Measurements from ENCODE around the gene RARA.

Gene RARA

DNA sequence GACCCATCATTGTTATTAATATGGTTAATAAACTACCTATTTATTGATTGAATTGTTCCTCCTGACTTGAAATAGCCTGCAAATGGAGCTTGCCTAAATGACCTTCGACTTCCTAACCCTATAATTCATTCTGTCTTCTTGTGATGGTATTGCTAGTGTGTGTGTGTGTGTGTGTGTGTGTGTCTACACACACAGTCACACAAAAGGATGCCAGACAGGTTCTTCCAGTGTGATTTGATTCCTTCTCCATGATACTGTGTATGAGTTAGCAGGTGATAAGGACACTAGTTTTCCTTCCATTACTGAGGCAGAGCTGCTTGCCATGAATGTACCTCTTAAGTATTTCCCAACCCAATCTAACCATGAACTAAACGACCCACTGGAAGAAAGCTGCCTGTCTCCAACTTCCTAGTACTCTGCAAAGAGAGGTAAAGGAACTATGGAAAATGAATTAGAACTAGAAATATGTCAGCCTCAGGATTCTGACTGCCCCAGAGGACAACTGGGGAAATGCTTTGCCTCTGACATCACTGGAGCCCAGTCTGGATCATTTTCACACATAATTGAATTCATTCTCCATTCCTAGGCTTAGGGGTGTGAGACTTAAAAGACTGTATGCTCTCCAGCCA lies 24.8 kb upstream of the RARA start:
- H3K9me3 Mint-ChIP-seq, result no peaks in the 10 kb centered on the region
- peaks cover 36% of the 10 kb centered on the region for H3K36me3 Mint-ChIP-seq (ENCODE audit: low read depth)
- H3K4me1 Mint-ChIP-seq, result peaks cover 22% of the 10 kb centered on the region
- H3K4me3 Mint-ChIP-seq, result no peak overlapping the region
- TF ChIP-seq, protein P1, sequence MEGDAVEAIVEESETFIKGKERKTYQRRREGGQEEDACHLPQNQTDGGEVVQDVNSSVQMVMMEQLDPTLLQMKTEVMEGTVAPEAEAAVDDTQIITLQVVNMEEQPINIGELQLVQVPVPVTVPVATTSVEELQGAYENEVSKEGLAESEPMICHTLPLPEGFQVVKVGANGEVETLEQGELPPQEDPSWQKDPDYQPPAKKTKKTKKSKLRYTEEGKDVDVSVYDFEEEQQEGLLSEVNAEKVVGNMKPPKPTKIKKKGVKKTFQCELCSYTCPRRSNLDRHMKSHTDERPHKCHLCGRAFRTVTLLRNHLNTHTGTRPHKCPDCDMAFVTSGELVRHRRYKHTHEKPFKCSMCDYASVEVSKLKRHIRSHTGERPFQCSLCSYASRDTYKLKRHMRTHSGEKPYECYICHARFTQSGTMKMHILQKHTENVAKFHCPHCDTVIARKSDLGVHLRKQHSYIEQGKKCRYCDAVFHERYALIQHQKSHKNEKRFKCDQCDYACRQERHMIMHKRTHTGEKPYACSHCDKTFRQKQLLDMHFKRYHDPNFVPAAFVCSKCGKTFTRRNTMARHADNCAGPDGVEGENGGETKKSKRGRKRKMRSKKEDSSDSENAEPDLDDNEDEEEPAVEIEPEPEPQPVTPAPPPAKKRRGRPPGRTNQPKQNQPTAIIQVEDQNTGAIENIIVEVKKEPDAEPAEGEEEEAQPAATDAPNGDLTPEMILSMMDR (IDR thresholded peaks at IDR 0.05; ENCODE audit: unreplicated experiment in 3 of 3), result no peak
- H3K27ac Mint-ChIP-seq, result peak overlapping the region; percentile 15 to 91 (median 75)
- H3K27me3 Mint-ChIP-seq (ENCODE audit: low read depth), result no peaks in the 10 kb centered on the region

DNA sequence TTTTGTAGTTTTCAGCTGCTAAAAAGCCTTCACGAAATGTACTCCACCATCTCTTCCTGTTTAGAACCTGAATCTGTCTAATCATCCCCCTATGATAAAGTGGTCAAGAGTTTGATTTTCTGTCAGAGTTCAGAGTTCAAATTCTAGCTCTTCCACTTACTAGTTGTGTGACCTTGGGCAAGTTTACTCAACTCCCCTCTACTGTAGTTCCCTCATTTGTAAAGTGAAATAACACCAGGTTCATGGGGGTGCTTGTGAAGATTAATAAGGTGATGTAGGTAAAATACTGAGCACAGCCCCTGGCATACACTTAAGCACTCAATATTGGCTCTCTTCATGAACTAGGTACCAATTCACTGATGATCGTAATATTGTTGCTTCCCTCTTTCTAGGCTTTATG lies 22.5 kb upstream of the RARA start:
- TF ChIP-seq, protein P1 (IDR thresholded peaks at IDR 0.05; ENCODE audit: unreplicated experiment in 3 of 3), result no peak
- Mint-ChIP-seq H3K4me3 (no peak overlapping the region), H3K27me3 (ENCODE audit: low read depth) (no peaks in the 10 kb centered on the region), H3K4me1 (peaks cover 27% of the 10 kb centered on the region), H3K9me3 (no peaks in the 10 kb centered on the region), H3K27ac (no peak overlapping the region), H3K36me3 (ENCODE audit: low read depth) (peaks cover 21% of the 10 kb centered on the region)

DNA sequence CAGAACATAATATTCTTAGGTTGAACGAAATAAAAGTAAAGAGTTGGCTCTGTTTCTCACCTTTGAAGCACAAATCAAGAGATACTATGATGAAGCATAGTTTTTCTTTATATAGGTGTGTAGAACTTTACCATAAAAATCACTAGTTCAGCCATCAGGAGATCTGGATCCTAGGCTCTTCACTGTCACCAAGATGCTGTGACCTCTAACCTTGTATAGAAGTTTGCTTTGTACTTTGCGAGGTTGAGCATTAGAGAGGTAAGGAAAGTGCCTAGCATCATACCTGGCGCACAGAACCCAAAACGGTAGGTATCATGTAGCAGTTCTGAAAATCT lies 21.9 kb upstream of the RARA start:
- Mint-ChIP-seq H3K9me3 (no peaks in the 10 kb centered on the region), H3K4me1 (peaks cover 27% of the 10 kb centered on the region), H3K27ac (no peak overlapping the region), H3K27me3 (ENCODE audit: low read depth) (no peaks in the 10 kb centered on the region), H3K36me3 (ENCODE audit: low read depth) (peaks cover 14% of the 10 kb centered on the region), H3K4me3 (peak overlapping the region; percentile 91 to 96 (median 96))
- TF ChIP-seq, protein P1 (IDR thresholded peaks at IDR 0.05; ENCODE audit: unreplicated experiment in 3 of 3), result no peak

DNA sequence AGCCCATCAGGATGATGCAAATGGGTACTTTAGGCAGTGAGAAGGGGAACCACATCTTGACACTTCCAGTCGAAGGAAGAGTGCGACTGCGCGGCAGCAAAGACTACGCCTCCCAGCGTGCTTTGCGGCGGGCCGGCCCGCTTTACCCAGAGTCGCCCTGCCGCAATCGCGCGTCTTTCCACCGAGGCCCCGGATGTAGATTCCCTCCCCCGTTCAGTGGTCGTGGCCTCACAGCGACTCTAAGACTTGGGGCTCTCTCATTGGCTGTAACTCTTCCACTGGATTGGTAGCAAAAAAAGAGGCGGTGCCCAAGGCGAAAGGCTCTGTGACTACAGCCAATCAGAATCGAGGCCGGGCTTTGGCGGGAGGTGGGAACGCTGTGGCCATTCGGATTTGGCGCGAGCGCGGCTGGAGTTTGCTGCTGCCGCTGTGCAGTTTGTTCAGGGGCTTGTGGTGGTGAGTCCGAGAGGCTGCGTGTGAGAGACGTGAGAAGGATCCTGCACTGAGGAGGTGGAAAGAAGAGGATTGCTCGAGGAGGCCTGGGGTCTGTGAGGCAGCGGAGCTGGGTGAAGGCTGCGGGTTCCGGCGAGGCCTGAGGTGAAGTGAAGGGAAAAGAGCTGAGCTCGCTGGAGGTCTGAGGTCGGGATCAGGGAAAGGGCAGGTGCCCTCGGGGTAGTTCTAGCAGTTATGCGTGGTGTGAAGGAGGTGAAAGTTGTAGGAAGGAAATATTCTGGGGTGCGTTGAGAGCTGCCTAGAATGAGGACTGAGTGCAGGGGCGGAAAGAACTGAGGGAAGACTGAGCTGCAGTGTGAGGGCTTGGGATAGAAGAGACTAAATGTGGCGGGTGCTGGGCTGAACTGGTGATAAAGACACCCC lies 21.2 kb upstream of the RARA start, which contains the start of gene CDC6:
CDC6 (plus strand) TSS at position 386 of the 876 bp plus-strand sequence. CDS start 1,542 bp downstream, outside the sequence.
- Mint-ChIP-seq H3K4me1 (peaks cover 27% of the 10 kb centered on the region), H3K4me3 (peak within 1 kb of the TSS; percentile 91 to 96 (median 96)), H3K36me3 (ENCODE audit: low read depth) (peaks cover 9% of the 10 kb centered on the region), H3K27ac (peak within 1 kb of the TSS; percentile 31 to 91 (median 85)), H3K9me3 (no peaks in the 10 kb centered on the region), H3K27me3 (ENCODE audit: low read depth) (no peaks in the 10 kb centered on the region)
- TF ChIP-seq, protein P1 (IDR thresholded peaks at IDR 0.05; ENCODE audit: unreplicated experiment in 3 of 3), result no peak

DNA sequence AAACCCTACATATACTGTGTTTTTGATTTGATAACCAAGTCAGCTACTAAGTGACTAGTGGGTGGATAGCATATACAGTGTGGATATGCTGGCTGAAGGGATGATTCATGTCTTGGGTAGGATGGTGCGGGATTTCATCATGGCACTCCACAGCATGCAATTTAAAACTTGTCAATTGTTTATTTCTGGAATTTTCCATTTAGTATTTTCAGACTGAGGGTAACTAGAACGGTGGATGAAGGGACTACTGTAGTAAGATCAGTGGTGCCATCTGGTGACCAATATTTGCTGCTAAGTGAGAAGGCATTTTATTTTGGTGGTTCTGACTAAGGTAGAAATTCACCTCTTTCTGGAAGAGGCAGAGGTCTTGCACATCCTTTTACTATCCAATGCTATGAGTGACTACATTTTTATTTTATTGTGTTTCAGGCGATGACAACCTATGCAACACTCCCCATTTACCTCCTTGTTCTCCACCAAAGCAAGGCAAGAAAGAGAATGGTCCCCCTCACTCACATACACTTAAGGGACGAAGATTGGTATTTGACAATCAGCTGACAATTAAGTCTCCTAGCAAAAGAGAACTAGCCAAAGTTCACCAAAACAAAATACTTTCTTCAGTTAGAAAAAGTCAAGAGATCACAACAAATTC lies 18.2 kb upstream of the RARA start:
- peak overlapping the region in 1 of 3 experiments; percentile 25 for H3K27ac Mint-ChIP-seq
- TF ChIP-seq, protein P1 (IDR thresholded peaks at IDR 0.05; ENCODE audit: unreplicated experiment in 3 of 3), result peak; percentile 61 to 62 (median 62)

More for the DNA sequence above, 18.2 kb upstream of the RARA start:
- Mint-ChIP-seq H3K27me3 (ENCODE audit: low read depth) (no peaks in the 10 kb centered on the region), H3K4me1 (peaks cover 27% of the 10 kb centered on the region), H3K4me3 (peak overlapping the region; percentile 32 to 70 (median 59)), H3K36me3 (ENCODE audit: low read depth) (peaks cover 19% of the 10 kb centered on the region), H3K9me3 (no peaks in the 10 kb centered on the region)
